HG03558 (cell line): ENCODE data around the gene CACNA1C.

Experiments used
- ATAC-seq: cut with Tn5 transposase; IDR thresholded peaks from one replicate; pipeline ENCODE4 v1.9.1; 2021; ENCODE audit warnings: moderate number of reproducible peaks; ENCODE audit not compliant: unreplicated experiment; ENCODE audit errors: extremely low read depth

Gene CACNA1C

GRCh38 chr12:2504577-2504976 is 451.8 kb downstream of the CACNA1C start:
- ATAC-seq, result no peak

GRCh38 chr12:2507814-2508213 is 455.0 kb downstream of the CACNA1C start:
- ATAC-seq, result no peak

DNA sequence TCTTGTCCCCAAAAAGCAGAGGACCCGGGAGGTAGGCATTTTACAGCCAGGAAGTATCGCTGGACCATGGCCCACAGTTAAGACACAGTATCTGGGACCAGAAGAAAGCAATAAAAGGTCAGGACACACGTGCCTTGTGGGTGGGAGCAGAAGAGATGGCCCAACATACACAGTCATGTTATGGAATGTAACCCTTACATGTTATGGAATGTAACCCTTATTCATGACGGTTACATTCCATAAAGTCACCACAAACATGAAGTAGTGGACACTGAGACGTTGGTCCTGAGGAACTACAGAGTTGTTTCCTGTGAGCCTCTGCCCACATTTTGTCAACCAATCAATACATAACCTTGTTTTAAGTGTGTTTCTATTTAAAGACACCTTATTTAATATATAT is 456.4 kb downstream of the CACNA1C start:
- ATAC-seq, result no peak

DNA sequence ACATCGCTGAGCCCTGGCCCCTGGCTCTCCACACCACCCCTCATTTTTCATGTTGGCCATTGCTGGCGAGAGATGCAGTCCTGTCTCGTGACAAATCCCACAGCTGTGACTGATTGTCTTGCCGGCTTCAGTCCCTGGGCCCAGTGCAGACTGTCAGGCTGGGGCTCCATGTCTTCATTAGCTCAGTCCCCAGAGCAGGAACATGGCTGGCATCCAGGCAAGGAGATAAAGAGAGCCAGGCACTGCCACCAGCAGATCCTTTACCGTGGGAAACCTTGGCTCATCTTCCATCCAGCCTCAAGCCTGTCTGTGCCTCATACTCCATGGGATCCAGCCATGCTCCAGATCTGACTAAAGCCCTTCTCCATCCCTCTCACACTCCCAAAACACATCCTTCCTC is 457.3 kb downstream of the CACNA1C start:
- no peak for ATAC-seq

DNA sequence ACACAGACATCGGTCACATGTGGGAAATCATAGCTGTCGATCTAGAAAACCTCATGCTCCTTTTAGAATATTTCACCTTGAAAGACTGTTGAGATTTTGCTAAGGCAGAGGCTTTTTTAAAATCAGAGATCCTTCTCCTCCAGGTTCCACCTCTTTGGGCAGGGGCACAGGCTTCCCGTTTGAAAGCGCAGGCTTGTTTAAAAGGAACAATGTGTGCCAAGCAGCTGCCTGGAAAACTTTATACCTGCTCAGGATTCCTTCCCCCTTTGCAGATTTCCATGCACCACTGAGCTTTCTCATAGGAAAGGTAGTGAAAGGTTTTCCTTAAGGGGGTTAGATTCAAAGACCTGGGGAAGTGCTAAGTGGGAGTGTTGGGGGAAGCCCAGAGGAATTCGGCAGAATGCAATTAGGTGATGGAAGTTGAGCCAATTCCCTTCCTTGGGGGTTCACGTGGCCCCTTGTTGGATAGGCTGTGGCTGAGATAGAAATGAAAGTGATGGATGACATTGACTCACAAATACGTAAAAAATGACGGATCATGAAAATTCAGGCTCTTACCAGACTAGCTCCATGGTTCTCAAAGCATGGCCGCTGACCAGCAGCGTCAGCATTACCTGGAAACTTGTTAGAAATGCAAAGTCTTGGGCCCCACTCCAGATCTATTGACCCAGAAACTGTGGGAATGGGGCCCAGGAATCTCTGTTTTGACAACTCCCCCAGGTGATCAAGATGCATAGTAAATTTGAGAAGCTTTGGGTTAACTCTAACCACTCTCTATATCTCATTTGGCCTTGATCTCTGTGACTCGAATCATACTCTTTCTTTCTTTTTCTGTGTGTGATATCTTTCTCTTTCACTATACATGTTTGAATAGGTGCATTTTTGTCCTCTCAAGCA is 460.6 kb downstream of the CACNA1C start:
- ATAC-seq, result no peak

DNA sequence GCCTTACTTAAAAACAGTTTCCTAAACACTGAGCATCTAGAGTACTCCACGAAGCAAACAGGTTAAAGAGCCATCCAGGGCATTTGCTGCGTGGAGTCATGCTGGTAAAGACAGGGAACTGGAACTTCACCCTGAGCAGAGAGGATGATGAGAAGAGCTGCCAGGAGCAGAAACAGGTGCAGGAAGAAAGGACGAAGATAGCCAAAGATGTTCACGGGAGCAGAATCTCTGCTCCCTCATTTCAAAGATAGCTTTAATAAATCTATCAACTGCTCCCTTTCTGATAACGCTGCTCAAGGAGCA is 461.2 kb downstream of the CACNA1C start:
- ATAC-seq, result no peak

DNA sequence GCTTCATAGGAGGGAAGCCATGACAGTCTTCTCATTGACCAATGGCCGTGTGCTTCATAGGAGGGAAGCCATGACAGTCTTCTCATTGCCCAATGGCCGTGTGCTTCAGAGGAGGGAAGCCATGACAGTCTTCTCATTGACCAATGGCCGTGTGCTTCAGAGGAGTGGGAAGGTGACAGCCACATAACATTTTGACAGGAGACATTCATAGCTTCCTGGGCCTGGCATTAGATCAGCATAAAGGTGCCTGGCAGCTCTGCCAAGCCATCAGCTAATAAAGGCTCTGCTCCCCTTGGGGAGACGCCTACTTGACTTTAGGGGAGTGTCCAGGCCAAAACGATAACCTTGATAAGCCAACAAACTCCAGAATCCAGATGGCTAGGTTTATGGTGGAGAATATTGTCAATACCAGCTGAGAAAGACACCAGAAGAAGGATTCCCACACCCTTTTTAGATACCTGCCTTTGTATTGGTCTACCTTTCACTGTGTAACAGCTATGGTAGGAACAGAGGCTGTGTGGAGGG is 468.0 kb downstream of the CACNA1C start:
- ATAC-seq, result no peak

DNA sequence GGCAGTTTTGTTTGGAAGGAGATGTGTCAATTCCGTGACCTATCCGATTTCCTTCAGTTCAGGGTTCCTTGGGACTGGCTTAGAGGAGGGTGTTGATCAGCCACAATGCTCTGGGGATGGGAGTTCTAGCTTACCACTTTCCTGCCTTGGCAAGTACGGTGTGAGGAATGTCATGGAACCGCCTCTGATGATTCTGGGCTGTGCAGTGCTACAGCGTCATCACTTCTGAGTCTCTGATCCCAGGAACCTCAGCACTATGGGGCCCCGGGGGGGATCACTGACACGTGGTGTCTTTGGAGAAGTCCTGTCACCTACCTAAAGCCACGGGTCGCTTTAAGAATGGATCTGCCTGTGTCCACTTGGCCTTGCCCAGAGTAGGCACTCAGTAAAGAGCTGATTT is 470.5 kb downstream of the CACNA1C start:
- ATAC-seq, result no peak

- ATAC-seq, result no peak
These were observed 471.1 kb downstream of the CACNA1C start for GRCh38 chr12:2523844-2524243.

GRCh38 chr12:2526371-2526770 is 473.6 kb downstream of the CACNA1C start:
- no peak for ATAC-seq

- no peak for ATAC-seq
These were observed 475.2 kb downstream of the CACNA1C start for GRCh38 chr12:2528001-2528400.

DNA sequence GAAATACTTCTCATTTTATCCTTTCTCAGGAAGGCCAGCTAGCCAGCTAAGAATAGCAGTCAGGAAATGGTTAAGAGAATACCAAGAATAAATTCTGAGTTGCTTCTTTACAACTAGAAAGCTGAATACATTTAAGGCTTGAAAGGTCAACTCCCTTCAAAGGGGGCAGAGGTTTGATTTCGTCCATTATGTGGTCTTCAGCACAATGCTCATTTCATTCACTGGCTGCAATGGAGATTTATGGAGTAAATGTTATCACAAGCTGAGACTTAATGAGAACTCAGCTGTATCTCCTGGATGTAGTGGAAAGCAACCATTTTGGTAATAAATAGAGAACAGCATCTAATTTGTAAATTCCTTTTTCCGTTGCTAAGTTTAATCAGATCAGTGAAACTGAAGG is 477.0 kb downstream of the CACNA1C start:
- no peak for ATAC-seq

GRCh38 chr12:2531371-2531770 is 478.6 kb downstream of the CACNA1C start:
- ATAC-seq, result no peak

- ATAC-seq, result no peak
These were observed 480.2 kb downstream of the CACNA1C start for GRCh38 chr12:2533036-2533435.

- ATAC-seq, result no peak
These were observed 482.9 kb downstream of the CACNA1C start for GRCh38 chr12:2535583-2536204.

DNA sequence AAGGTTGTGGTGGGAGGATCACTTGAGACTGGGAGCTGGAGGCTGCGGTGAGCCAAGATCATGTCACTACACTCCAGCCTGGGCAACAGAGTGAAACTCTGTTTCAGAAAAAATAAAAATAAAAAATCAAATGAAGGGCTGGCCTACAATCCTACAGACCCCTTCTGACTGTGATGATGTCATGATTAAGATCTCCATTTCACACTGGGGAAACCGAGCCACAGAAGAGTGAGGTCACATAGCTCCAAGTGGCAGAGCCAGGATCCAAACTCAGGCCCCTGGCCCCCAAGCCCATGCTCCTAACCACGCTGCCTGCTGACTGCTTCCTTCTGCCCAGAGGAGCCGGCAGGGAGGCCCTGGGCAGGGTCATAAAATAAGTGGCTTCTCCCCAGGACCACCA is 483.9 kb downstream of the CACNA1C start:
- ATAC-seq, result no peak

GRCh38 chr12:2537868-2538541 is 485.2 kb downstream of the CACNA1C start:
- ATAC-seq, result no peak

GRCh38 chr12:2539938-2540337 is 487.2 kb downstream of the CACNA1C start:
- no peak for ATAC-seq

DNA sequence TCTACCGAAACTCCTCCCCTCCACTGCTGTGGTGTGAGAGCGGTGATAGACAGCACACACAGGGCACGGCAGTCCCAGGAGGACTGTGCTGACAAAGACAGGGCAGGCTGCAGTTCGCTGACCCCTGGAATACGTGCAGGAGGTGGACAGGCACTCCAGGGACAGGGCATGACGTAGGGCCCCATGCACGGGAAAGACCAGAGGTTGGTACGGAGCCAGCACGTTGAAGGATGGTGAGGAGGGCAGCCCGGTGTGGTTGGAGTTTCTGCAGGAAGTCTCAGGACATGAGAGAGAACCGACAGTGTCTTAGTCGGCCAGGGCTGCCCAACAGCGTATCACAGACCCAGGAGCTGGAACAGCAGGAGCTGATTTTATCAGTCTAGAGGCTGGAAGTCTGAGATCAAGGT is 487.8 kb downstream of the CACNA1C start:
- ATAC-seq, result no peak

GRCh38 chr12:2541631-2542204 is 488.9 kb downstream of the CACNA1C start:
- no peak for ATAC-seq

GRCh38 chr12:2543801-2544200 is 491.0 kb downstream of the CACNA1C start:
- ATAC-seq, result no peak
